HG02981 (cell line): ENCODE measurements around the gene CKS2.

Experiments used
- ATAC-seq: cut with Tn5 transposase; IDR thresholded peaks from one replicate; pipeline ENCODE4 v1.9.1; 2021; ENCODE audit warnings: mild to moderate bottlenecking, moderate library complexity; ENCODE audit not compliant: unreplicated experiment

Gene CKS2

GRCh38 chr9:89363921-89364665, 53.1 kb downstream of the CKS2 start:
- no peak for ATAC-seq

GRCh38 chr9:89364666-89365531, 53.9 kb downstream of the CKS2 start:
- ATAC-seq, result no peak

GRCh38 chr9:89365532-89365912, 54.5 kb downstream of the CKS2 start:
- ATAC-seq, result no peak
